Posterior vena cava (tissue), 2 donors: ENCODE results near the gene PTRH2. TPM values are rescaled to one million over a fixed set of nuclear protein-coding genes. Genes with fewer than 3 reads are reported as not detected.

ENCODE experiments used
- DNase-seq: peaks from one replicate; pipeline ENCODE4 v3.0.0-alpha.2; 2020; ENCODE audit warnings: low spot score
- intact Hi-C, 2 donors: fragments of 100-400 bp; cut with DNase I; formaldehyde crosslinking; loops; one replicate each; pipeline versions ENCODE4 v1.14.1 to v1.14.2; 2022 to 2023
- total RNA-seq, 2 donors: library from RNA; stranded (reverse); fragmentation: NEBNext Ultra II Directional; extraction: Animal tissue kit (Norgen Biotek cat#: 25700); gene quantifications; one replicate each; pipeline ENCODE4 v1.2.1, GENCODE V29; 2021
- donor health status: DM: yes; HTN: yes; CAD: no.
- donor health status: DM: yes; HTN: yes; CAD: no.

The PTRH2 gene
- total RNA-seq, 2 donors from 2014 or later = 13.0 to 17.4 TPM

GRCh38 chr17:59723607-59724006 is 16.4 kb upstream of the PTRH2 start:
- no peak for DNase-seq
- intact Hi-C loops = no loop called here

DNA sequence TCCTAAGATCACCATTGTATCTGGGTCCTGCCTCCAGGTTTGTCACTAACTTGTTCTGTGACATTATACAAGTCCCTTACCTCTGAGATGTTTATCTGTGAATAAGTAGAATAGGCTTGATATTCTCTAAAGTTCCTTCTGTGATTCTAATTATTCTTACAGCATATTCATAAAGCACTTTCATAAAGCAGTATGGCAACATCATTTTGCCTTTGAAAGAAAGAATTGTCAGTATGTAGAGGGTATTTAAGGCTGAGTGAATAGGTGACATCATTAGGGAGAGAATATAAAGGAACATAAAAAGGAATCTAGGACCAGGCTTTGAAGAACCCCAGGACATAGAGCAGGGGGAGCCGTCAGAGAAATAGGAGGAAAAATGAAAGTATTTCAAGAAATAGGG is 15.8 kb upstream of the PTRH2 start:
- intact Hi-C loops = no loop called here
- no peak for DNase-seq

DNA sequence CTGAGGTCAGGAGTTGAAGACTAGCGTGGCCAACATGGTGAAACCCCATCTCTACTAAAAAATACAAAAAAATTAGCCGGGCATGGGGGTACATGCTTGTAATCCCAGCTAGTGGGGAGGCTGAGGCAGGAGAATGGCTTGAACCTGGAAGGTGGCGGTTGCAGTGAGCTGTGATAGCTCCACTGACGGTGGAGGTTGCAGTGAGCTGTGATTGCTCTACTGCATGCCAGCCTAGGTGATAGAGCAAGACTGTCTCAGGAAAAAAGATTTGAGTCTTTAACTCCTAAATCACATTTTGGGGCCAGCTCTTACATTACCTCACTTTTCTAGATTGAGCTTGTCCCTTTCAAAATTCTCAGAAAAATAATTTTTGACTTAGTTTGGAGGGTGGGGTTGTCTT is 15.4 kb upstream of the PTRH2 start:
- no peak for DNase-seq
- intact Hi-C loops = no loop called here

GRCh38 chr17:59719526-59719925 is 12.3 kb upstream of the PTRH2 start:
- intact Hi-C loops = no loop called here
- DNase-seq = no peak

DNA sequence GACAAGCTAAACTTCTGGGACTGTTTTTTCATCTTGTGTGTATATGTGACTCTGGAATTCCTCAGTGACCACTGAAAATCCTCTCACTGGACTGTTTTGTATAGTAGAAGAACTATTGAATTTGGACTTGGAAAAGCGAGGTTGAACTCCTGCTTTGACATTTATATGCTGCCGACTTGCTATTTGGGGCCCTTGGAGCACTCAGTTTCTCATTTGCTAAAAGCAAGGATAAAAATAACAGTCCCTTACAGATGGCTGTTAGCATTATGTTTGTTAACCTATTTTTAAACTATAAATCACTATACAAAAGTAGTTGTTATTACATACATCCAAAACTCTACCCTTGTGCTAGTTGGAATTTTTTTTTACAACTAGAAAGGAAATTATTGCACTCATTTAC is 9.2 kb upstream of the PTRH2 start:
- DNase-seq = no peak
- intact Hi-C loops = no loop called here

GRCh38 chr17:59714255-59714654 is 7.0 kb upstream of the PTRH2 start:
- no peak for DNase-seq
- intact Hi-C loops = no loop called here

- intact Hi-C loops = no loop called here
- no peak for DNase-seq
These were observed 5.6 kb upstream of the PTRH2 start for GRCh38 chr17:59712862-59713261.

GRCh38 chr17:59711936-59712335 is 4.7 kb upstream of the PTRH2 start:
- no peak for DNase-seq
- intact Hi-C loops = no loop called here

- no peak for DNase-seq
- intact Hi-C loops = no loop called here
These were observed 771 bp upstream of the PTRH2 start for GRCh38 chr17:59707971-59708430.

DNA sequence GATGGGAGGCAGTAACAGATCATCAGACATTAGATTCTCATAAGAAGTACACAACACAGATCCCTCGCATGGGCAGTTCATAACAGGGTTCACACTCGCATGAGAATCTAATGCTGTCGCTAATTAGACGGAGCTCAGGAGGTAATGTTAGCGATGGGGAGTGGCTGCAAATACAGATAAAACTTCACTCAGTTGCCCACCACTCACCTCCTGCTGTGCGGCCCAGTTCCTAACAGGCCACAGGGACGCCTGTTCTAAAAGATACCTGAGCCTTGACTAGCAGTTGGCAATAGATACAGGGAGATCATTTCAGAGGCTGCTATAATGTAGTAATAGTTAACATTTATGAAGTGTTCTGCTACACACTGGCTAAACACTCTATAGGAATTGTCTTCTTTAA is 4.9 kb downstream of the PTRH2 start:
- no peak for DNase-seq
- intact Hi-C loops = no loop called here

GRCh38 chr17:59699786-59700185 is 7.4 kb downstream of the PTRH2 start:
- no peak for DNase-seq

GRCh38 chr17:59699218-59699617 is 8.0 kb downstream of the PTRH2 start:
- DNase-seq = no peak
- intact Hi-C loops = no loop called here

More at GRCh38 chr17:59699786-59700185, 7.4 kb downstream of the PTRH2 start:
- intact Hi-C loops = no loop called here

GRCh38 chr17:59698143-59698542 is 9.1 kb downstream of the PTRH2 start:
- no peak for DNase-seq
- intact Hi-C loops = no loop called here

DNA sequence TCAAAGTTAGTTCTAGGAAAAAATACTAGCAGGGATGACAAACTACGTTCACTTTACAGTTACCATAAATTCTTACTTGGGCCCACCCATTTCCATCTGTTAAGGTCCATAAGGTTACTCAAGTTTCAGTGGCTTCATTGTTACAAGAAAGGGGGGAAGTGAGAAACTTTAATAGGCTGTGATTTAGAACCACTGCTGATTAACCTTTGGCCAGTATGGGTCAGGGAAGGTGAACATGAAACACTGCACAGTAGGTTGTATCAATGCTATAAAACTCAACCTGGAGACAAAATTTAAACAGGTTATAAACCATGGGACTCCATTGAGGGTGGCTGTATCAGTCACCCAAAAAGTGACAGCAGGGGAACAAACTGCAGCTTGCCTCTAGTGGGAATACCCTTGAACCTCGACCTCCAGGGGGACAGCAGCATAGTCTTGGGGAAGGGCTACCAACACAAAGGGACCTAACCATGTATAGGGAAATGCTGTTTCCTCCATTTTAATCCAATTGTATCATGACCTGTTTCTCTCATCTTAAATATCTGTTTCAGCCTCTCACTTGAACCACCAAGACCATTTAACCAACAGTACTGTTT is 10.4 kb downstream of the PTRH2 start:
- intact Hi-C loops = no loop called here
- no peak for DNase-seq

DNA sequence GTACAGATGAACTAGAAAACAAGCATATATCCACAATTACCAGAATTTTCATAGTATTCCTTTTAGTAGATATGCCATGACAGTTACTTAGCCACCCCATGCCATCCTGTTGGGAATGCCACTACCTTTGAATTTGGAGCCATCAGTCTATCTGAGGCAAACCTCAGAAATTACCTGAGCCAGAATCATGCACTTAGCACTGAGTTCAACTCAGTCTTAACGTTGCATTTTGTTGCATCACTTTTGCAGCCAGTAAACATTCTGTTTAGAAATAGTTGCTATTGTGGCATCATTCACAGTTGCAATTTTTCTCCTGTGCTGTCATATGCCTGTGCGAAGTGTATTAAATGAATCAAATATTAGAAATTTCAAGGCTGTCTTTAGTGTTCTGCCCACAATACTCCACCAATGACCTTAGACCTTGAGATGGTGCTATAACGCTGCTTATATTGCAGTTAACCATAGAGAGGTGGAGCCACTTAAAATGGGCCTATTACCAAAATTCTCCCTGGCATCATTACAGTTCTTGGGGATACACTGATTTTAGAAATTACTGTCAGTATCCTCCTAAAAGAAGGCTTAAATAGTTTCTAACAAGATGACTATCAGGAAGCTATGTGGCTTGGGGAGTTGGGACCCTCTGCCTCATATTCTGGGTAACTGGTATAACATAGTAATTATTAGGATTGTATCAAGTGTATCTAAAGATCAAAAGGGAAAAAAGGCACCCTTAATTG is 11.1 kb downstream of the PTRH2 start:
- intact Hi-C loops = no loop called here
- DNase-seq = no peak

- DNase-seq = no peak
- intact Hi-C loops = no loop called here
These were observed 12.9 kb downstream of the PTRH2 start for GRCh38 chr17:59694344-59694743.

DNA sequence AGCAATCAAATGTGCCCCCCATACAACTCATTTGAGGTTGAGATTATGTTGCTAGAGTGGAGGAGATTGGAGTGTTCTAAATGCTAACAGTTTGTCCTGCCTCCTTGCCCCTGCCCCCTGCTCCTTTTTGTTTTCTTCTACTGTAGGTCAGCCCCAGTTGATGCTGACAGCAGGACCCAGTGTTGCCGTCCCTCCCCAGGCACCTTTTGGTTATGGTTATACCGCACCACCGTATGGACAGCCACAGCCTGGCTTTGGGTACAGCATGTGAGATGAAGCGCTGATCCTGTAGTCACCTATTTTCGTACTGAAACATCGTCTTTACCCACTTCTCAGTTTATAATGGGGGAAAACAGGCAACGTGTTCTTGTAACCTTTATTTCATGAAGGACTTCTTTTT is 13.6 kb downstream of the PTRH2 start:
- intact Hi-C loops = no loop called here
- no peak for DNase-seq

DNA sequence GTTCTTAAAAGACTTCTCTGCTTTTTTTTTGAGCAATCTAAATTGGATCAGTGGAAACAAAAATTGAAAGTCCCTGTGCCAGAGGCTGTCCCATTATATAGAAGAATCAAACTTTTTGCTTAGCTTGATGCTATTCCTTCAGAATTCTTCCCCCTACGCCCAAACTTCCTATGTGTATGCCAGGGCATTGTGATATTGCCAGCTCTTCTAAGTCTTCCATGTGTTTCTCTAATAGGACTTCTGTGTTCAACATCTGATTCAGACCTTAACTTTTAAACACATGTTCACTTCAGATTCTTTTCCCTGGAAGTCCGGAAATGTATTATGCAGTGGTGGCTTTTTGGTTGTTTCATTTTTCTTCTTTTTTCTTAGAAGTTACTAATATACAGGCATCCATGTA is 18.7 kb downstream of the PTRH2 start:
- intact Hi-C loops = no loop called here

GRCh38 chr17:59688008-59688407 is 19.2 kb downstream of the PTRH2 start:
- no peak for DNase-seq
- intact Hi-C loops = no loop called here

More for the DNA sequence above, 18.7 kb downstream of the PTRH2 start:
- no peak for DNase-seq

DNA sequence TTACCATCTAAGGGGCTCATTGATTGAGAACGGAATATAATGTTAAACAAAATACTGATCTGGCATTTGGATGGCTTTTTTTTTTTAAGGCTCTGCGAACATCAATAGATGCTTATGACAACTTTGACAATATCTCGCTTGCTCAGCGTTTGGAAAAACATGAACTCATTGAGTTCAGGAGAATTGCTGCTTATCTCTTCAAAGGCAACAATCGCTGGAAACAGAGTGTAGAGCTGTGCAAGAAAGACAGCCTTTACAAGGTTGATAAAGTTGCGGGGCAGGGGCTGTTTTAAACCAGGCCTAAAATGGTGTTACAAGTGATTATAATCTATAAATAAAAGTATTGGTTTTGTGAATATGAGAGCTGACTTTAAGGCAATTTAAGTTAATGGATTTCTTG is 22.3 kb downstream of the PTRH2 start:
- DNase-seq = no peak
- intact Hi-C loops = no loop called here

DNA sequence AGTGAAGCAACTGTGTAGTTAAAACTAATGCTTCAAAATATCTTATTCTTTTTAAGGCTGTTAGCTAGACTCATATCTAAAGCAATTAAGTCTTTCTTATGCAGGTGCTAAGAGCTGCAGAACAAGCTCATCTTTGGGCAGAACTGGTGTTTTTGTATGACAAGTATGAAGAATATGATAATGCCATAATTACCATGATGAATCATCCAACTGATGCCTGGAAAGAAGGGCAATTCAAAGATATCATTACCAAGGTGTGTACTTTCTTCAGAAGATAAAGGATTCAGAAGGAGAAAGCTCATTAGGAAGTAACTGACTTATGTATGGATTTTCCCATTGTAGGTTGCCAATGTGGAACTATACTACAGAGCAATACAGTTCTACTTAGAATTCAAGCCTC is 23.9 kb downstream of the PTRH2 start:
- intact Hi-C loops = no loop called here
- DNase-seq = no peak
